ENCODE measurements around the gene EPB41L1. TPM values are rescaled to one million over a fixed set of nuclear protein-coding genes. Genes with fewer than 3 reads are reported as not detected.

The EPB41L1 gene
- total RNA-seq, 4 donors from 2014 or later, result 29.2 to 49.3 (median 35.4) TPM

DNA sequence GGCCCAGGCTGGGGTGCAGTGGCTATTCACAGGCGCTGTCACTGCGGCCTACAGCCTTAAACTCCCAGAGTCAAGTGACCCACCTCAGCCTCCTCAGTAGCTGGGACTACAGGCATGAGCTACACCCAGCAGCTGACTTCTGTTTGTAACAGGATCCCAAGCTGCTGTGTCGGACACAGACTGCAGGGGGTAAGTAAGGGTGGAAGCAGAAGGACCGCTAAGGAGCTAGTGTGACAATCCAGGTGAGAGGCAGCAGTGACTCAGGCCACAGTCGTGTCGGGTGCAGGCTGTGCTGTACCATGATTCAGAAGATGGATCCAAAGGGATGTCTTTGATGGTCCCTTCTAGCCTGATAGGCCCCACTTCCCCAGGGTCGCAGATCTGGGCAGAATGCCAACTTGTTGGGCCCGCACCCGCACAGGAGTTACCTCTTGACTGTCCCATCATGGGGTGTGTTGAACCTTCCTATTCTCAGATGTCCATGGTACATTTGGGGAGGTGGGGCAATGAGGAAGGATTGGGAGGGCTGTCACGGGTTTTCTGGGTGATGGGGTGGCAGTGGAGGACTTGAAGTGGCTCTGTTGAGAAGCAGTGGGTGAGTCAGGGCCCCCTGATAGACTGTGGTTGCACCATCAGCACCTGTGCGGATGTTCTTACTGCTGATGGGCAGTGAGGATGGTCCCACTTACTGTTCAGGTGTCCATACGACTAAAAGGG is 107.0 kb downstream of the EPB41L1 start:
- no peak overlapping the region for H3K27ac ChIP-seq
- no peak for TF ChIP-seq EP300 (IDR thresholded peaks at IDR 0.05)
- TF ChIP-seq POLR2A (IDR thresholded peaks at IDR 0.05), result peak in 1 of 2 donors; percentile 13

GRCh38 chr20:36262440-36262839 is 107.9 kb downstream of the EPB41L1 start:
- Histone ChIP-seq H3K27ac (no peak overlapping the region), H3K4me3 (no peak overlapping the region), H3K27me3 (no peaks in the 10 kb centered on the region), H3K4me1 (no peaks in the 10 kb centered on the region), H3K9me3 (no peaks in the 10 kb centered on the region), H3K36me3 (peaks cover 0 to 1% of the 10 kb centered on the region in 2 donors)
- no peak for ATAC-seq
- TF ChIP-seq POLR2AphosphoS5 (IDR thresholded peaks at IDR 0.05) (no peak), EP300 (IDR thresholded peaks at IDR 0.05) (no peak), CTCF (IDR thresholded peaks at IDR 0.05) (no peak), POLR2A (IDR thresholded peaks at IDR 0.05) (no peak)
- WGBS, 2 donors (ENCODE audit: low coverage in 1 of 2), result 94% methylated on average over 5 of the region's 12 CpGs; no CpG with 5 or more reads in 1 of the 2 donors

More for the DNA sequence above, 107.0 kb downstream of the EPB41L1 start:
- ATAC-seq, result no peak
- H3K27me3 ChIP-seq, result no peaks in the 10 kb centered on the region
- H3K9me3 ChIP-seq, result no peaks in the 10 kb centered on the region
- no peaks in the 10 kb centered on the region for H3K4me1 ChIP-seq
- 73 to 100% methylated on average over 1 to 9 of the region's 12 CpGs for WGBS, 2 donors (ENCODE audit: low coverage in 1 of 2)
- no peak overlapping the region for H3K4me3 ChIP-seq
- peaks cover 0 to 10% of the 10 kb centered on the region in 2 donors for H3K36me3 ChIP-seq

- WGBS, 2 donors (ENCODE audit: low coverage in 1 of 2), result 83 to 100% methylated on average over 3 to 14 of the region's 20 CpGs
- Histone ChIP-seq H3K27ac (no peak overlapping the region), H3K4me1 (no peaks in the 10 kb centered on the region), H3K36me3 (no peaks in the 10 kb centered on the region), H3K27me3 (no peaks in the 10 kb centered on the region), H3K9me3 (no peaks in the 10 kb centered on the region), H3K4me3 (no peak overlapping the region)
- ATAC-seq, result no peak
- TF ChIP-seq POLR2A (IDR thresholded peaks at IDR 0.05) (no peak), CTCF (IDR thresholded peaks at IDR 0.05) (no peak), EP300 (IDR thresholded peaks at IDR 0.05) (no peak), POLR2AphosphoS5 (IDR thresholded peaks at IDR 0.05) (no peak)
Observed at GRCh38 chr20:36264426-36265246, 110.1 kb downstream of the EPB41L1 start.

DNA sequence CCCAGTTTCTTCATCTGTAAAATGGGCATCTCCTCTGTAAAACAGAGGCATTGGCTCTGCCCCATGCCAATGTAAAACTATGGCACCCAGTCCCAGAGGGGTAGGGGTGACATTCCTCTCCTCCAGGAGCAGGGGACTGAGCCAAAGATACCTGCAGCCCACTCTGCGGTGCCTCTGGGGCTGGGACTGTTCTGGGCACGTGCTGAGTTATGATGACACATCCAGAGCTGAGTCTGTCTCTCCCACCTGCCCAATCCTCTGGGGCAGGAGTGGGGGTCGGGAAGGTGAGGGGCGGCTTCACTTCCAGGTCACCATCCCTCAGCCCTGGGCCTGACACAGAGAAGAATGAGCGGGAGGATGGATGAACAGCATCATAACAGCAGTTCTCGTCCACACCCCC is 111.6 kb downstream of the EPB41L1 start:
- Histone ChIP-seq H3K27ac (no peak overlapping the region), H3K27me3 (no peaks in the 10 kb centered on the region), H3K4me1 (no peaks in the 10 kb centered on the region), H3K36me3 (no peaks in the 10 kb centered on the region), H3K9me3 (no peaks in the 10 kb centered on the region), H3K4me3 (no peak overlapping the region)
- no peak for TF ChIP-seq CTCF (IDR thresholded peaks at IDR 0.05)
- no peak for TF ChIP-seq EP300 (IDR thresholded peaks at IDR 0.05)
- no peak for TF ChIP-seq POLR2A (IDR thresholded peaks at IDR 0.05)
- no peak for TF ChIP-seq POLR2AphosphoS5 (IDR thresholded peaks at IDR 0.05)
- 100% methylated on average over 1 of the region's 6 CpGs; no CpG with 5 or more reads in 1 of the 2 donors for WGBS, 2 donors (ENCODE audit: low coverage in 1 of 2)
- no peak for ATAC-seq

GRCh38 chr20:36267605-36268381 is 113.3 kb downstream of the EPB41L1 start:
- H3K4me3 ChIP-seq, result no peak overlapping the region
- H3K36me3 ChIP-seq, result no peaks in the 10 kb centered on the region
- TF ChIP-seq CTCF (IDR thresholded peaks at IDR 0.05) (no peak), EP300 (IDR thresholded peaks at IDR 0.05) (no peak), POLR2A (IDR thresholded peaks at IDR 0.05) (no peak), POLR2AphosphoS5 (IDR thresholded peaks at IDR 0.05) (no peak)
- no peak for ATAC-seq
- WGBS, 2 donors (ENCODE audit: low coverage in 1 of 2), result 80 to 87% methylated on average over 1 to 9 of the region's 24 CpGs
- H3K9me3 ChIP-seq, result no peaks in the 10 kb centered on the region
- no peaks in the 10 kb centered on the region for H3K4me1 ChIP-seq
- no peak overlapping the region for H3K27ac ChIP-seq
- H3K27me3 ChIP-seq, result peaks cover 2% of the 10 kb centered on the region
